SJCRH30 (cell line): Measurements from ENCODE around the gene MYCBP2. TPM values are rescaled to one million over a fixed set of nuclear protein-coding genes. Genes with fewer than 3 reads are reported as not detected.

Experiments used
- DNase-seq, 2 experiments: peaks; one replicate each; pipeline ENCODE4 v3.0.0-alpha.2; 2015 to 2020
- H3K27ac ChIP-seq: fragments of 250-450 bp; sonication (Bioruptor Pico); 2 replicates; pipeline ENCODE4 v1.5.1; 2020; ENCODE audit warnings: mild to moderate bottlenecking, moderate library complexity
- H3K27me3 ChIP-seq: fragments of 250-450 bp; sonication (Bioruptor Pico); 2 replicates; pipeline ENCODE4 v1.5.1; 2020; ENCODE audit warnings: mild to moderate bottlenecking, moderate library complexity
- H3K36me3 ChIP-seq: fragments of 250-450 bp; sonication (Bioruptor Pico); 2 replicates; pipeline ENCODE4 v1.5.1; 2020; ENCODE audit warnings: mild to moderate bottlenecking, moderate library complexity
- H3K4me1 ChIP-seq: fragments of 250-450 bp; sonication (Bioruptor Pico); 2 replicates; pipeline ENCODE4 v1.5.1; 2020; ENCODE audit warnings: mild to moderate bottlenecking, moderate library complexity
- H3K4me3 ChIP-seq: fragments of 250-450 bp; sonication (Bioruptor Pico); 2 replicates; pipeline ENCODE4 v1.5.1; 2020; ENCODE audit warnings: mild to moderate bottlenecking, moderate library complexity
- H3K9me3 ChIP-seq: fragments of 250-450 bp; sonication (Bioruptor Pico); replicated peaks from 2 replicates; pipeline ENCODE4 v1.5.1; 2020; ENCODE audit warnings: mild to moderate bottlenecking, moderate library complexity
- total RNA-seq: library from RNA; depleted of rRNA; stranded (reverse); fragments of >200 nt; shearing (Covaris generic); gene quantifications from 2 replicates; pipeline ENCODE4 v1.2.3, GENCODE V29; 2014

The MYCBP2 gene
- total RNA-seq, 1 experiment from 2014 or later: 45.2 TPM

DNA sequence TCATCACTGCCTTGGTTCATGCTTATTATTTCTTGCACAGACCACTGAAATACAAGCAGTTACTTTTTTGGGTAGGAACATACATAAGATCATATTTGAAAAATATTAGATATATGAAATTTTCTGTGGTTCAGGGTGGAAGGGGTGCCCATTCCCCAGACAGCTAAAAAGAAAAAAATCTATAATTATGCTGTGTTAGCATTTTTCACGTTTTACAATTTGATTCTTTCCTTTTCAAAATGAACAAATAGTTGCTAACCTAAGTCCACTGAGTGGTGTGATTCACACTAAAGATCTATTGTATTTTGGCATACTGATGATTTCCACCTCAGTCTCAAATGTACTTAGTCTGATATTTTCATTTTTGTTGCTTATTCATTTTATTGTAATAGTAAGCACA, 233.2 kb downstream of the MYCBP2 start:
- H3K4me3 ChIP-seq: no peak overlapping the region

DNA sequence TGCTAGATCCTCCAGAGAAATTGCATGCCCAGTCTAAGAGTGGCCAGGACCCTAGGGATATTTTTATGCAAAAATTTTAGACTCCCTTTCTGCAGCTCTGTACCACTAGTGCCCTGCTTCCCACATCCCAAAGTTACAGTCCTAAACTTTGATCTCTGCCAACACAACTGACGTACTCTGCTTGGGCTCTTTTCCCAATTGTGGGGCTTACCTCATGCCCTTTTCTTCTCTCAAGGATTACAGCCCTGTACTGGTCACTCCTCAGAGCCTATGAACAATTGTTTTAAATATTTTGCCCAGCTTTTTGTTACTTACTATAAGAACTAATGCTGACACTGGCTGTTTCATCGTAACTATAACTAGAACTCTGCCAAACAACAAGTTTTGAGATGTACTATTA, 242.1 kb downstream of the MYCBP2 start:
- peaks cover 32% of the 10 kb centered on the region for H3K36me3 ChIP-seq
- no peak overlapping the region for H3K4me3 ChIP-seq
- no peak overlapping the region for H3K27ac ChIP-seq
- H3K27me3 ChIP-seq: no peaks in the 10 kb centered on the region
- H3K4me1 ChIP-seq: no peaks in the 10 kb centered on the region
- DNase-seq: no peak
- no peaks in the 10 kb centered on the region for H3K9me3 ChIP-seq

More for the DNA sequence above, 233.2 kb downstream of the MYCBP2 start:
- no peak for DNase-seq
- Histone ChIP-seq H3K27ac (no peak overlapping the region), H3K4me1 (no peaks in the 10 kb centered on the region), H3K9me3 (no peaks in the 10 kb centered on the region), H3K36me3 (peaks cover 7% of the 10 kb centered on the region), H3K27me3 (no peaks in the 10 kb centered on the region)

GRCh38 chr13:77079902-77080413, 246.9 kb downstream of the MYCBP2 start:
- no peak for DNase-seq
- H3K4me3 ChIP-seq: no peak overlapping the region
- peaks cover 22% of the 10 kb centered on the region for H3K36me3 ChIP-seq
- H3K4me1 ChIP-seq: no peaks in the 10 kb centered on the region
- no peaks in the 10 kb centered on the region for H3K9me3 ChIP-seq
- no peaks in the 10 kb centered on the region for H3K27me3 ChIP-seq
- no peak overlapping the region for H3K27ac ChIP-seq

GRCh38 chr13:77067519-77067918, 259.4 kb downstream of the MYCBP2 start:
- H3K27ac ChIP-seq: no peak overlapping the region
- no peak for DNase-seq
- H3K4me1 ChIP-seq: no peaks in the 10 kb centered on the region
- no peaks in the 10 kb centered on the region for H3K9me3 ChIP-seq
- H3K36me3 ChIP-seq: peaks cover 29% of the 10 kb centered on the region
- no peaks in the 10 kb centered on the region for H3K27me3 ChIP-seq
- no peak overlapping the region for H3K4me3 ChIP-seq

DNA sequence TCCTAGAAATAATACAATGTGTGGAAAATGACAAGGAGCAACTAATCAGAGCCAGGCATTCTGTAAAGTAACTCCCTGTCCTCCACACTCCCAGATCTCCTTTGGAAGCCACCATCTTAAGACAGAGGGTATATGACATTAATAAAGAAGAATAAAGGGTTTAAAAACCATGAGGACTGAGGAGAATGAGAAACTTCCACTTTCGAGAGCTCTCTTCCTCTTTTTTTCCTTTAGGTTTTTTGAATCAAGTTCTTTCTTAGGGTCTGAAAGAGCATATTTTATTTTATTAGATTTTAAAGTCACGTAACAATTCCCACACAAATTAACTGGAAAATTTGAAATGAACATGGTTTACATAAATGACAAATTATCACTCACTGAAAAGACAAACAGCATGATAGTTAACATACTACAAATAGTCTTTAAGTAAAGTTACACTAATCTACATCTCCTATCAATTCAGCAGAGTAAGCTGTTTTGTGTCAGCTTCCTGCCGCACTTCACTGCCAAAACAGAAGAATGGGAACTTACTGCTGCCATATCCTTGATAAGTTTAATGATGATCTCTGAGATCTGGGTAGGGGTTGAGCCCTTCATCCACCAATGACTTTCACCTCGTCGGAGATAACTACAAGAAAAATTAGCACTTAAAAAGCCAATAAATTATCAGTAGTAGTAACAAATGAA, 261.3 kb downstream of the MYCBP2 start:
- DNase-seq: no peak
- Histone ChIP-seq H3K4me1 (no peaks in the 10 kb centered on the region), H3K27me3 (no peaks in the 10 kb centered on the region), H3K27ac (no peak overlapping the region), H3K9me3 (no peaks in the 10 kb centered on the region), H3K36me3 (peaks cover 44% of the 10 kb centered on the region), H3K4me3 (no peak overlapping the region)

GRCh38 chr13:77062097-77062496, 264.8 kb downstream of the MYCBP2 start:
- no peak overlapping the region for H3K27ac ChIP-seq
- H3K4me3 ChIP-seq: no peak overlapping the region
- no peak for DNase-seq
- H3K9me3 ChIP-seq: no peaks in the 10 kb centered on the region
- peaks cover 44% of the 10 kb centered on the region for H3K36me3 ChIP-seq
- no peaks in the 10 kb centered on the region for H3K27me3 ChIP-seq
- no peaks in the 10 kb centered on the region for H3K4me1 ChIP-seq

GRCh38 chr13:77061362-77061761, 265.5 kb downstream of the MYCBP2 start:
- DNase-seq: no peak
- peaks cover 44% of the 10 kb centered on the region for H3K36me3 ChIP-seq

GRCh38 chr13:77056886-77057285, 270.0 kb downstream of the MYCBP2 start:
- Histone ChIP-seq H3K27me3 (no peaks in the 10 kb centered on the region), H3K36me3 (peaks cover 28% of the 10 kb centered on the region), H3K27ac (no peak overlapping the region), H3K4me3 (no peak overlapping the region), H3K4me1 (no peaks in the 10 kb centered on the region), H3K9me3 (no peaks in the 10 kb centered on the region)
- DNase-seq: no peak

More at GRCh38 chr13:77061362-77061761, 265.5 kb downstream of the MYCBP2 start:
- no peak overlapping the region for H3K4me3 ChIP-seq
- H3K4me1 ChIP-seq: no peaks in the 10 kb centered on the region
- H3K9me3 ChIP-seq: no peaks in the 10 kb centered on the region
- H3K27ac ChIP-seq: no peak overlapping the region
- H3K27me3 ChIP-seq: no peaks in the 10 kb centered on the region

DNA sequence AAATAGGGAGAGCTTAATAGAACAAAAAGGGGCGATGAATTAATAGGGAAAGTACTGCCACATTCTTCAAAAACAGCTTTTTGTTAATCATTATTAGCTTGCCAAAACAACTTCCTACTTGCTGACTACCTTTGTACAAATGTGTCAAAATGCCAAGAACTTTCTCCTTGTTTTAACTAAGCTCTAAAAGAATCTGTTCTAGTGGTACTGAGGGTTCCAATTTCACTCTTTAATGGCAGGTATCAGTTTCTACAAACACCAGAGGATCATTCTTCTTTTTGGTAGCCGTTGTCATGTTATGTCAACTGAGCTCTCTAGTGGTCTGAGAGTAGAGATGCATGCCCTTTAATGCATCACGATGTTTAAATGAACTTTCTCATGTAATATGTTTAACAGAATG, 270.5 kb downstream of the MYCBP2 start:
- Histone ChIP-seq H3K4me3 (no peak overlapping the region), H3K36me3 (peaks cover 23% of the 10 kb centered on the region), H3K9me3 (no peaks in the 10 kb centered on the region), H3K4me1 (no peaks in the 10 kb centered on the region), H3K27ac (no peak overlapping the region), H3K27me3 (no peaks in the 10 kb centered on the region)
- DNase-seq: no peak

DNA sequence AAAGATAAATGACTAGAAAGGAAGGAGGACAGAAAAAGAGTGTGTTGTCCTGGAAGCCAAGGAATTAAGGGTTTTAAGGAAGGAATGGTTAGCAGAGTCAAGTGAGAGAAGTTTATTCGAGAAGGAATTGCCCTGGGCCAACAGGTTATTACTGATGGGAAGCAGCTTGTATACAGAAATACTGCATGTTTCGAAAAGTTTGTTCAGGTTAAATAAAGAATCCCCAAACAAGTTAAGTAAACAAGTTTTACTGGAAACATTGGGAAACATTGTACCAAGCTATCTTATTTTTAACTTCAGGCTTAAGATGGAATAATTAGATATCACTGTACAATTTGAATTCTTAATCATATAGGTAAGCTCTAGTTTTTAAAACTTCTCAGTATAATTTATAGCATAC, 271.7 kb downstream of the MYCBP2 start:
- H3K36me3 ChIP-seq: peaks cover 24% of the 10 kb centered on the region
- H3K9me3 ChIP-seq: no peaks in the 10 kb centered on the region
- DNase-seq: no peak
- no peak overlapping the region for H3K4me3 ChIP-seq
- no peak overlapping the region for H3K27ac ChIP-seq
- H3K4me1 ChIP-seq: no peaks in the 10 kb centered on the region
- no peaks in the 10 kb centered on the region for H3K27me3 ChIP-seq

DNA sequence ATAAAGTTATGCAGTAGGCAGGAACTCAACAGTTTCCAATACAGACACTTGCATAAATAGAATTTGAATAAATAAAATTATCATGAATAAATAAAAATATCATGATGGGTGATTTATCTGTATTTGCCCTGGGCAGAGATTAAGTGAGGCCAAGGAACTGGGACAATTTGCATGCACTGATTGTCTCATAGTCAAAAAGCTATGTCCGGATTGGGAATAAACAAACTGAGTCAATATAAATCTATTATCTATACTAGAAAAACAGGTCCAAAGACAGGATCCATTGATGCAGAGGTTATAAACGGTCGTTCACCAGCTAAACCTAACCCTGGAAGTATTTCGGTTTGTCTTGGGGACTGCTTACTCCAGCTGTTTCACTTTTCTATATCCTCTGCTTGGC, 273.7 kb downstream of the MYCBP2 start:
- Histone ChIP-seq H3K27ac (no peak overlapping the region), H3K9me3 (no peaks in the 10 kb centered on the region), H3K36me3 (peaks cover 24% of the 10 kb centered on the region), H3K4me3 (no peak overlapping the region), H3K27me3 (no peaks in the 10 kb centered on the region), H3K4me1 (no peaks in the 10 kb centered on the region)
- no peak for DNase-seq

GRCh38 chr13:77048681-77049080, 278.2 kb downstream of the MYCBP2 start:
- H3K27me3 ChIP-seq: no peaks in the 10 kb centered on the region
- no peaks in the 10 kb centered on the region for H3K9me3 ChIP-seq
- peaks cover 9% of the 10 kb centered on the region for H3K36me3 ChIP-seq
- no peak overlapping the region for H3K4me3 ChIP-seq
- peak in 1 of 2 experiments; percentile 3 for DNase-seq
- no peak overlapping the region for H3K27ac ChIP-seq
- H3K4me1 ChIP-seq: no peaks in the 10 kb centered on the region

DNA sequence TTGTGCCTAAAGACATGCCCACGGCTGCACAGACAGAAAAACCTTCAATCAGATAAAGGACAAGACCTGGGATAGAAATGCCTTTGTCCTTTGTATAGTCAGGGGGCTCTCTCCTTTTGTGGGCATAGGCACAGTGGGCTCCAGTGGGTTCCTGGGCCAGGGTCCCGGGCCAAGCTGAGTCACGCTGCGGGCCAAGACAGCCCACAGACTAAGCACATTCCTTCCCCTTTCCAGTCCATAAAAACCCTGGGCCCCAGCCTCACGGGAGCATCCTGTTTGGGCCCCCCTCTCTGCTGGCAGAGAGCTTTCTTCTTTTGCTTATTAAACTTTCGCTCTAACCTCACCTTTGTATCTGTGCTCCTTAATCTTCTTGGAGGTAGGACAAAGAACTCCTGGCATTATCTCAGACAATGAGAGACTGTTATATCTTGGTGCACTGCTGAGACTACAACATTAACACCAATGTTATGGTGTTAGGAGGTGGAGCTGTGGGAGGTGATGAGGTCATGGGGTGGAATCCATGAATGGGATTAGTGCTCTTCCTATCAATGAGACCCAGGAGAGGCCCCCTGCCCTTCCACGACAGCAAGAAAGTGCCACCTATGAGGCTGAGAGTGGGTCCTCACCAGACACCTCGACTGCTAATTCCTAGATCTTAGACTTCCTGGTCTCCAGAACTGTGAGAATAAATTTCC, 279.1 kb downstream of the MYCBP2 start:
- Histone ChIP-seq H3K36me3 (peaks cover 7% of the 10 kb centered on the region), H3K9me3 (no peaks in the 10 kb centered on the region), H3K27ac (no peak overlapping the region), H3K27me3 (no peaks in the 10 kb centered on the region), H3K4me3 (no peak overlapping the region), H3K4me1 (no peaks in the 10 kb centered on the region)
- DNase-seq: no peak

DNA sequence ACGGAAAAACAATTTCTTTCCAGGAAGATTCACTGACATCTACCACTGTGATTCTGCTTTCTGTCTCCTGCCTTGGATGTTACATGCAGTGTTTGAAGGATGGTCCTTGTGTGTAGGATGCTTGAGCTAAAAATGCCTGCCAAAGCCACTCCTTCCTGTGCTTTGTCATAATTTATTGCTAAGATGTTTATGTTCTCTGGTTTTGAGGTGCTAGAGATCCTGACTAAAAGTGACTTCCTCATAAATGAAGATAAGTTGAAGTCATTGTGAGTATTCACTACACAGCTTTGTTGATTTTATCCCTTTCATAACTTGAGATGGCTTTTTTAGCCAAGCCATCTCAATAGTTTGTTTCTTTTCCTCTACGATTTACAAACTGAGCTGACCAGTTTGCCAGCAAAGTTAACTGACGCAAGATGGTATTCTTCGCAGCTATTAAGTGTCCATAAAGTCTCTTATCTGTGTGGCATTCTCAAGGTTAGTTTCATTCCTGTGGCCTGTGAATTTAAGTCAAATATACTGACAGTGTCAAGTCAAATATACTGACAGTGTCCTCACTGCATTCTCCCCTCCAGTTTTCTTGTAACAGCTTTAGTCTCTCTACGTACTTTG, 284.2 kb downstream of the MYCBP2 start:
- Histone ChIP-seq H3K36me3 (no peaks in the 10 kb centered on the region), H3K4me3 (no peak overlapping the region), H3K4me1 (no peaks in the 10 kb centered on the region), H3K27ac (no peak overlapping the region), H3K27me3 (no peaks in the 10 kb centered on the region), H3K9me3 (no peaks in the 10 kb centered on the region)
- DNase-seq: no peak

- H3K9me3 ChIP-seq: no peaks in the 10 kb centered on the region
- H3K27ac ChIP-seq: no peak overlapping the region
- H3K27me3 ChIP-seq: no peaks in the 10 kb centered on the region
- no peak overlapping the region for H3K4me3 ChIP-seq
- H3K36me3 ChIP-seq: no peaks in the 10 kb centered on the region
- H3K4me1 ChIP-seq: no peaks in the 10 kb centered on the region
- DNase-seq: no peak
Observed at GRCh38 chr13:77040835-77041234, 286.1 kb downstream of the MYCBP2 start.
